ENCODE results near the gene RPL10. TPM values are rescaled to one million over a fixed set of nuclear protein-coding genes. Genes with fewer than 3 reads are reported as not detected.

The RPL10 gene
- polyA plus RNA-seq, 3 donors, result 3,021 to 3,596 (median 3,323) TPM

DNA sequence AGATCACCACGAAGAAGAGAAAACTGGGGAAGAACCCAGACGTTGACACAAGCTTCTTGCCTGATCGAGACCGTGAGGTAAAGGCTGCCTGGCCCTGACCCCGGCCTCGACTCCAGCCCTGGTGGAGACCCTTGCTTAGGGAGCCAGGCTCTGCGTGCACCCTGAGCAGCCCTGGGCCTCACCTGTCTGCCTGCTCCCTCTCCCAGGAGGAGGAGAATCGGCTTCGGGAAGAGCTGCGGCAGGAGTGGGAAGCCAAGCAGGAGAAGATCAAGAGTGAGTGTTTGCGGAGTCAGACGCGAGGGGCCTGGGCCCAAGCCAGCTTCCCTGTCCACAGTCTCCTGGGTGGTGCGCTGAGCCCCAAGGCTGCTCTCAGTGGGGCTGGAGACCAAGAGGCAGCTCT, 50.3 kb downstream of the RPL10 start:
- DNase-seq (ENCODE audit: extremely low read depth in 1 of 11, low read depth in 9 of 11, low spot score in 4 of 11), result no peak

DNA sequence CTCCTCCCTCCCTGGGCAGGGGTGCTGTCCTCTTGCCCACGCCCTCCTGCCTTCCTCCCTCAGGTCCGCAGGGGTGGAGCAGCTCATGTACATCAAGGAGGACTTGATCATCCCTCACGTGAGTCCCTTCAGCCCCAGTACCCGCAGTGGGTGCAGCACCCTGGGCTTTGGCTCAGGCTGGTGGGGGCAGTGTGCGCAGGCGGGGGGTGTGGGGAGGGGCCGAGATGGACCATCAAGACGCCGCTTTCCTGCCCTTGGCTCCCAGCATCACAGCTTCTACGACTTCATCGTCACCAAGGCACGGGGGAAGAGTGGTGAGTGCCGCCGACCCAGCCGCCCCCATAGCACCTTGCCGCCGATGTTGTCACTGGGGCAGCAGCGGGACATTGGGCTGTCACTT, 51.4 kb downstream of the RPL10 start:
- DNase-seq (ENCODE audit: extremely low read depth in 1 of 11, low read depth in 9 of 11, low spot score in 4 of 11), result no peak

DNA sequence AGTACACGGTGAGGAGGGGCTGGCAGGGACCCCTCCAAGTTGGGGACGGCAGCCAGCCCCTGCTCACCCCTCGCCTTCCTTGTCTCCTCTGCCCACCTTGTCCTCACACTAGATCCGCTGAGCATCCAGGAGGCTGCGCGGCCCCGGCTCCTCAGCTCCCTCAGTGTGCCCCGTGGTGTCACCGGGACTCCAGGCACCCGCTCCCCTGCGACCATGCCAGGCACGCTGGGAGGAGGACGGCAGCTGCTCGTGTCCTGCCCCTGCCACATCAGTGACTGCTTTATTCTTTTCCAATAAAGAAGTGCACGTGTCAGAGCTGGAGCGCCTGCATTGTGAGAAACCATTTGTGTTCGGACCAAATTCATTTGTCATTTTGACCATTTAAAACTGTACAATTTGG, 52.1 kb downstream of the RPL10 start:
- DNase-seq (ENCODE audit: extremely low read depth in 1 of 11, low read depth in 9 of 11, low spot score in 4 of 11), result no peak

Other genes with a start within 250 kb of the RPL10 start
- gene OPN1MW, start 215.8 kb upstream of the RPL10 start, polyA plus RNA-seq (ENCODE audit: insufficient read length in 3 of 3), result not detected
- not detected for gene OPN1MW2, start 178.6 kb upstream of the RPL10 start, polyA plus RNA-seq (ENCODE audit: insufficient read length in 3 of 3)
- gene OPN1MW3, start 140.8 kb upstream of the RPL10 start, polyA plus RNA-seq (ENCODE audit: insufficient read length in 3 of 3), result not detected
- gene TEX28, start 103.3 kb upstream of the RPL10 start, polyA plus RNA-seq (ENCODE audit: insufficient read length in 3 of 3), result not detected
- under 1 TPM; 0.22 to 0.52 (median 0.24) TPM for gene TKTL1, start 102.6 kb upstream of the RPL10 start, polyA plus RNA-seq (ENCODE audit: insufficient read length in 3 of 3)
- 100 to 1,000 TPM; 412 to 595 (median 545) TPM for gene FLNA, start 23.7 kb upstream of the RPL10 start, polyA plus RNA-seq (ENCODE audit: insufficient read length in 3 of 3)
- 10 to 100 TPM; 71.3 to 97.8 (median 78.0) TPM for gene EMD, start 19.1 kb upstream of the RPL10 start, polyA plus RNA-seq (ENCODE audit: insufficient read length in 3 of 3)
- 10 to 100 TPM; 11.5 to 13.9 (median 12.0) TPM for gene DNASE1L1, start 10.9 kb downstream of the RPL10 start, polyA plus RNA-seq (ENCODE audit: insufficient read length in 3 of 3)
- gene TAFAZZIN, start 13.2 kb downstream of the RPL10 start, polyA plus RNA-seq (ENCODE audit: insufficient read length in 3 of 3), result 10 to 100 TPM; 32.4 to 51.9 (median 33.2) TPM
- gene ATP6AP1, start 30.3 kb downstream of the RPL10 start, polyA plus RNA-seq (ENCODE audit: insufficient read length in 3 of 3), result 100 to 1,000 TPM; 133 to 160 (median 154) TPM
- gene GDI1, start 38.8 kb downstream of the RPL10 start, polyA plus RNA-seq (ENCODE audit: insufficient read length in 3 of 3), result 100 to 1,000 TPM; 112 to 147 (median 141) TPM
- gene FAM50A, start 45.8 kb downstream of the RPL10 start, polyA plus RNA-seq (ENCODE audit: insufficient read length in 3 of 3), result 10 to 100 TPM; 47.3 to 60.2 (median 54.6) TPM
- gene PLXNA3, start 59.9 kb downstream of the RPL10 start, polyA plus RNA-seq (ENCODE audit: insufficient read length in 3 of 3), result 10 to 100 TPM; 52.8 to 72.0 (median 57.0) TPM
- 10 to 100 TPM in 2 of 3 donors, 1 to 10 TPM in 1; 9.2 to 14.9 (median 11.8) TPM for gene LAGE3, start 80.9 kb downstream of the RPL10 start, polyA plus RNA-seq (ENCODE audit: insufficient read length in 3 of 3)
- 10 to 100 TPM; 23.9 to 32.2 (median 25.9) TPM for gene UBL4A, start 88.2 kb downstream of the RPL10 start, polyA plus RNA-seq (ENCODE audit: insufficient read length in 3 of 3)
- 10 to 100 TPM; 14.8 to 23.1 (median 21.4) TPM for gene SLC10A3, start 92.3 kb downstream of the RPL10 start, polyA plus RNA-seq (ENCODE audit: insufficient read length in 3 of 3)
- gene FAM3A, start 117.9 kb downstream of the RPL10 start, polyA plus RNA-seq (ENCODE audit: insufficient read length in 3 of 3), result 10 to 100 TPM; 22.9 to 42.8 (median 36.7) TPM
- gene G6PD, start 148.5 kb downstream of the RPL10 start, polyA plus RNA-seq (ENCODE audit: insufficient read length in 3 of 3), result 10 to 100 TPM; 39.2 to 46.8 (median 40.5) TPM
- 10 to 100 TPM; 13.7 to 20.2 (median 19.5) TPM for gene IKBKG, start 149.2 kb downstream of the RPL10 start, polyA plus RNA-seq (ENCODE audit: insufficient read length in 3 of 3)
- gene CTAG1A, start 186.8 kb downstream of the RPL10 start, polyA plus RNA-seq (ENCODE audit: insufficient read length in 3 of 3), result not detected
- not detected for gene CTAG1B, start 220.9 kb downstream of the RPL10 start, polyA plus RNA-seq (ENCODE audit: insufficient read length in 3 of 3)